ENCODE results near the gene PTPRM.

PTPRM gene

GRCh38 chr18:8299054-8299980, 732.2 kb downstream of the PTPRM start:
- peak; percentile 87 for DNase-seq

GRCh38 chr18:8300751-8301410, 733.8 kb downstream of the PTPRM start:
- no peak for DNase-seq

GRCh38 chr18:8301427-8302172, 734.5 kb downstream of the PTPRM start:
- peak; percentile 89 for DNase-seq

- no peak for DNase-seq
These were observed 736.1 kb downstream of the PTPRM start for GRCh38 chr18:8303151-8303755.

- DNase-seq = no peak
These were observed 740.8 kb downstream of the PTPRM start for GRCh38 chr18:8307960-8308359.

GRCh38 chr18:8313043-8313442, 745.9 kb downstream of the PTPRM start:
- DNase-seq = no peak

GRCh38 chr18:8314124-8314523, 747.0 kb downstream of the PTPRM start:
- no peak for DNase-seq

- no peak for DNase-seq
These were observed 752.8 kb downstream of the PTPRM start for GRCh38 chr18:8319798-8320489.

- DNase-seq = no peak
These were observed 755.4 kb downstream of the PTPRM start for GRCh38 chr18:8322486-8322885.

- no peak for DNase-seq
These were observed 757.4 kb downstream of the PTPRM start for GRCh38 chr18:8324343-8325065.

GRCh38 chr18:8326763-8327394, 759.8 kb downstream of the PTPRM start:
- no peak for DNase-seq

- no peak for DNase-seq
These were observed 761.0 kb downstream of the PTPRM start for GRCh38 chr18:8328126-8328525.

- DNase-seq = no peak
These were observed 762.2 kb downstream of the PTPRM start for GRCh38 chr18:8329186-8329771.

GRCh38 chr18:8330575-8330974, 763.5 kb downstream of the PTPRM start:
- DNase-seq = no peak

GRCh38 chr18:8332286-8332685, 765.2 kb downstream of the PTPRM start:
- DNase-seq = no peak

- peak; percentile 28 for DNase-seq
These were observed 766.8 kb downstream of the PTPRM start for GRCh38 chr18:8333961-8334360.

- no peak for DNase-seq
These were observed 770.1 kb downstream of the PTPRM start for GRCh38 chr18:8337211-8337610.

- DNase-seq = peak; percentile 73
These were observed 772.1 kb downstream of the PTPRM start for GRCh38 chr18:8339210-8339609.

- DNase-seq = no peak
These were observed 772.8 kb downstream of the PTPRM start for GRCh38 chr18:8339952-8340351.

- no peak for DNase-seq
These were observed 774.5 kb downstream of the PTPRM start for GRCh38 chr18:8341481-8342230.
